H1 (cell line): ENCODE results near the gene SPRED1. TPM values are rescaled to one million over a fixed set of nuclear protein-coding genes. Genes with fewer than 3 reads are reported as not detected.

Experiments
- CTCF ChIA-PET: fragments of 300-600 bp; sonication (Branson Sonifier 250); formaldehyde crosslinking; loops from one replicate; lab custom pipeline; 2021; ENCODE audit not compliant: partially characterized antibody; lab: Charles Lee
- POLR2A ChIA-PET: fragments of 300-600 bp; sonication (Branson Sonifier 250); formaldehyde crosslinking; loops from one replicate; lab custom pipeline; 2021; ENCODE audit warnings: inconsistent platforms; ENCODE audit not compliant: partially characterized antibody; lab: Charles Lee
- DNase-seq, 2 experiments: peaks; one replicate each; pipeline versions ENCODE4 v3.0.0 to v3.0.0-alpha.2; 2010 to 2022; ENCODE audit warnings: low spot score in 2 of 2, low read depth in 1 of 2, mixed read lengths in 1 of 2
- FAIRE-seq: peaks from 2 replicates; lab custom pipeline; 2011; peaks lifted over from hg19 to GRCh38; lab: Jason Lieb, UNC
- H2AFZ ChIP-seq: 2 replicates; pipeline ENCODE4 v1.8.1; 2012; ENCODE audit warnings: low read length, inconsistent platforms
- H2AK5ac ChIP-seq: 2 replicates; pipeline ENCODE4 v1.6.1; 2013; ENCODE audit warnings: low read depth, low read length
- H2BK120ac ChIP-seq: replicated peaks from 2 replicates; pipeline ENCODE3; 2013; ENCODE audit warnings: low read depth, low read length, inconsistent platforms
- H2BK12ac ChIP-seq: 2 replicates; pipeline ENCODE4 v1.6.1; 2013; ENCODE audit warnings: low read depth, low read length
- H2BK15ac ChIP-seq: 2 replicates; pipeline ENCODE4 v1.6.1; 2013; ENCODE audit warnings: low read length
- H2BK20ac ChIP-seq: 2 replicates; pipeline ENCODE4 v1.6.1; 2013; ENCODE audit warnings: low read length
- H2BK5ac ChIP-seq: 2 replicates; pipeline ENCODE4 v1.6.1; 2013; ENCODE audit warnings: low read depth, low read length
- H3K14ac ChIP-seq: 2 replicates; pipeline ENCODE4 v1.6.1; 2013; ENCODE audit warnings: inconsistent platforms; ENCODE audit not compliant: insufficient read length
- H3K18ac ChIP-seq: 2 replicates; pipeline ENCODE4 v1.6.1; 2013; ENCODE audit warnings: low read length; ENCODE audit errors: extremely low read depth
- H3K23ac ChIP-seq: 2 replicates; pipeline ENCODE4 v1.6.1; 2013; ENCODE audit warnings: inconsistent platforms; ENCODE audit not compliant: insufficient read length
- H3K23me2 ChIP-seq: 2 replicates; pipeline ENCODE4 v1.6.1; 2013; ENCODE audit warnings: low read depth, low read length
- H3K27ac ChIP-seq: 2 replicates; pipeline ENCODE4 v1.6.1; 2011; ENCODE audit warnings: low read depth, low read length, inconsistent platforms
- H3K27me3 ChIP-seq, 4 experiments: replicated peaks in 1 of 4; 1 replicate in 1 of 4; 2 replicates in 3 of 4; pipeline versions ENCODE4 v1.6.1 to v1.8.1; 2011 to 2013; ENCODE audit warnings: low read length in 3 of 4, mild to moderate bottlenecking in 3 of 4, inconsistent platforms in 2 of 4, mixed read lengths in 2 of 4, moderate library complexity in 1 of 4; ENCODE audit not compliant: control insufficient read depth in 3 of 4, insufficient read depth in 3 of 4; ENCODE audit errors: extremely low read depth in 1 of 4
- H3K36me3 ChIP-seq, 4 experiments: 2 replicates each; pipeline versions ENCODE4 v1.6.1 to v1.8.1; 2011 to 2013; ENCODE audit warnings: mild to moderate bottlenecking in 4 of 4, low read length in 3 of 4, moderate library complexity in 2 of 4, control low read depth in 1 of 4, inconsistent platforms in 1 of 4; ENCODE audit not compliant: insufficient read depth in 4 of 4, control insufficient read depth in 2 of 4
- H3K4ac ChIP-seq: replicated peaks from 2 replicates; pipeline ENCODE3; 2013; ENCODE audit warnings: low read length, low read depth, mixed read lengths, inconsistent platforms; ENCODE audit not compliant: insufficient read length
- H3K4me1 ChIP-seq, 4 experiments: replicated peaks in 1 of 4; 1 replicate in 1 of 4; 2 replicates in 3 of 4; pipeline versions ENCODE4 v1.6.1 to v1.8.1; 2011 to 2013; ENCODE audit warnings: low read length in 3 of 4, inconsistent platforms in 2 of 4, mixed read lengths in 1 of 4; ENCODE audit not compliant: insufficient read depth in 4 of 4, control insufficient read depth in 3 of 4
- H3K4me2 ChIP-seq, 2 experiments: 2 replicates each; pipeline versions ENCODE4 v1.6.1 to v1.8.1; 2011 to 2013; ENCODE audit warnings: low read depth in 2 of 2, low read length in 2 of 2, control low read depth in 1 of 2, inconsistent platforms in 1 of 2, mild to moderate bottlenecking in 1 of 2; ENCODE audit not compliant: insufficient read depth in 1 of 2
- H3K4me3 ChIP-seq, 4 experiments: fragments of 200-600, 300-600 bp in 1 of 4; sonication (generic), shearing (Covaris generic), sonication (Bioruptor Twin) in 1 of 4; 2 replicates each; pipeline versions ENCODE4 v1.5.1 to v1.8.1; 2011 to 2016; ENCODE audit warnings: low read length in 4 of 4, low read depth in 3 of 4, control low read depth in 2 of 4, inconsistent platforms in 2 of 4, mild to moderate bottlenecking in 2 of 4, mixed read lengths in 1 of 4, moderate library complexity in 1 of 4; ENCODE audit not compliant: insufficient read depth in 2 of 4; ENCODE audit errors: extremely low read depth in 1 of 4
- H3K56ac ChIP-seq: replicated peaks from 2 replicates; pipeline ENCODE3; 2013; ENCODE audit warnings: low read depth, mild to moderate bottlenecking, mixed read lengths, low read length, inconsistent platforms; ENCODE audit not compliant: insufficient read length
- H3K79me1 ChIP-seq: 2 replicates; pipeline ENCODE4 v1.6.1; 2013; ENCODE audit warnings: low read depth, low read length, control low read depth
- H3K79me2 ChIP-seq, 2 experiments: 2 replicates each; pipeline versions ENCODE4 v1.6.1 to v1.8.1; 2012 to 2013; ENCODE audit warnings: low read length in 2 of 2, mild to moderate bottlenecking in 2 of 2, inconsistent platforms in 1 of 2; ENCODE audit not compliant: insufficient read depth in 2 of 2, control insufficient read depth in 1 of 2
- H3K9ac ChIP-seq, 4 experiments: replicated peaks in 1 of 4; 1 replicate in 1 of 4; 2 replicates in 3 of 4; pipeline versions ENCODE4 v1.6.1 to v1.8.1; 2011 to 2013; ENCODE audit warnings: low read depth in 3 of 4, low read length in 3 of 4, control low read depth in 2 of 4, mild to moderate bottlenecking in 2 of 4, moderate library complexity in 2 of 4, inconsistent platforms in 1 of 4; ENCODE audit errors: extremely low read depth in 1 of 4
- H3K9me3 ChIP-seq, 2 experiments: 2 replicates each; pipeline versions ENCODE4 v1.6.1 to v1.8.1; 2012 to 2013; ENCODE audit warnings: mild to moderate bottlenecking in 2 of 2, moderate library complexity in 2 of 2, control low read depth in 1 of 2, inconsistent platforms in 1 of 2, low read depth in 1 of 2, low read length in 1 of 2, mixed read lengths in 1 of 2; ENCODE audit not compliant: insufficient read depth in 2 of 2
- H4K20me1 ChIP-seq, 2 experiments: replicated peaks in 1 of 2; 2 replicates each; pipeline versions ENCODE3 to v1.8.1; 2011 to 2013; ENCODE audit warnings: inconsistent platforms in 2 of 2, low read length in 2 of 2, mild to moderate bottlenecking in 1 of 2; ENCODE audit not compliant: insufficient read depth in 2 of 2, control insufficient read depth in 1 of 2
- H4K5ac ChIP-seq: 2 replicates; pipeline ENCODE4 v1.6.1; 2013; ENCODE audit warnings: low read length, low read depth, mixed read lengths, inconsistent platforms; ENCODE audit not compliant: insufficient read length
- H4K8ac ChIP-seq: 2 replicates; pipeline ENCODE4 v1.8.0; 2013; ENCODE audit warnings: mild to moderate bottlenecking, moderate library complexity, low read length, inconsistent platforms; ENCODE audit not compliant: insufficient read depth; ENCODE audit errors: extremely low read depth
- H4K91ac ChIP-seq: replicated peaks from 2 replicates; pipeline ENCODE3; 2013; ENCODE audit warnings: low read length, mixed read lengths, inconsistent platforms; ENCODE audit not compliant: insufficient read length
- RBBP5 ChIP-seq: IDR thresholded peaks from 2 replicates; pipeline ENCODE4 v1.7.1; 2012; ENCODE audit warnings: low read depth, mild to moderate bottlenecking, inconsistent platforms, low read length, moderate library complexity, borderline replicate concordance
- SP2 ChIP-seq: IDR thresholded peaks from 2 replicates; pipeline ENCODE4 v1.6.1; 2012; ENCODE audit warnings: mild to moderate bottlenecking, low read length, inconsistent platforms
- SRF ChIP-seq: IDR thresholded peaks from 2 replicates; pipeline ENCODE4 v1.6.1; 2011; ENCODE audit warnings: mild to moderate bottlenecking, low read depth, low read length, moderate library complexity
- WGBS, 2 experiments: shearing (Covaris generic) in 1 of 2; methylation state at CpG; one replicate each; pipeline versions ENCODE4 v1.1.6 to v1.1.7; 2013 to 2015; ENCODE audit warnings: low lambda C conversion rate in 2 of 2, mixed read lengths in 2 of 2, inconsistent platforms in 1 of 2, low coverage in 1 of 2, missing lambda C conversion rate in 1 of 2; ENCODE audit not compliant: insufficient replicate concordance in 2 of 2, insufficient coverage in 1 of 2, insufficient read length in 1 of 2; ENCODE audit errors: extremely low coverage in 1 of 2, missing lambda C conversion rate in 1 of 2; 5-methylcytosine and 5-hydroxymethylcytosine counted together
- polyA plus RNA-seq, 7 experiments: library from polyadenylated mRNA; depleted of rRNA in 3 of 7; stranded (reverse) in 5 of 7; unstranded in 2 of 7; fragments of >200 nt in 5 of 7; fragments of 200-250 nt in 2 of 7; gene quantifications; 1 replicate in 5 of 7; 2 replicates in 1 of 7; 4 replicates in 1 of 7; pipeline versions ENCODE4 v1.2.1 to v1.2.3, GENCODE V29; 2011 to 2013; ENCODE audit warnings: missing spikeins in 2 of 7, mixed read lengths in 2 of 7
- total RNA-seq: library from RNA; stranded (reverse); fragmentation: NEBNext Ultra II Directional; extraction: Animal tissue kit (Norgen Biotek cat#: 25700); gene quantifications from 2 replicates; pipeline ENCODE4 v1.2.1, GENCODE V29; 2021

The SPRED1 gene
- total and polyA plus RNA-seq, 2 of the 8 experiments (the other 6 are each of a cell fraction or from before 2014, with no cell fraction given), result 5.5 to 30.3 TPM

- Histone ChIP-seq H2AFZ (no peak overlapping the region), H2BK15ac (no peak overlapping the region), H4K20me1 (peaks cover 0 to 1% of the 10 kb centered on the region in 2 experiments), H4K91ac (no peak overlapping the region), H3K23me2 (no peaks in the 10 kb centered on the region), H3K4me1 (no peaks in the 10 kb centered on the region), H2BK120ac (no peak overlapping the region), H3K9ac (no peak overlapping the region), H2AK5ac (no peak overlapping the region), H3K4me3 (no peak overlapping the region), H3K56ac (no peak overlapping the region), H2BK5ac (no peak overlapping the region), H4K5ac (no peak overlapping the region), H3K27ac (no peak overlapping the region), H3K79me1 (no peaks in the 10 kb centered on the region), H3K9me3 (no peaks in the 10 kb centered on the region), H4K8ac (no peak overlapping the region), H2BK20ac (no peak overlapping the region), H3K23ac (no peak overlapping the region), H3K18ac (no peak overlapping the region), H3K4ac (no peak overlapping the region), H3K36me3 (peaks cover 0 to 4% (median 2%) of the 10 kb centered on the region in 4 experiments; a peak in 5 of 8 replicates), H3K27me3 (no peaks in the 10 kb centered on the region), H2BK12ac (no peak overlapping the region), H3K14ac (no peak overlapping the region), H3K4me2 (no peak overlapping the region), H3K79me2 (0 out of 4 replicates have a peak, but pooled peaks cover 0 to 14% of the 10 kb centered on the region in 2 experiments)
- ChIA-PET CTCF (interaction anchor here (1.0 to 1.3 kb wide), 2 partner anchors 14 to 100 kb away, joined by 3 read pairs; no protein-coding TSS in a partner anchor), POLR2A (interaction anchor here (1.5 kb wide), 1 partner anchor 93 kb away, joined by 4 read pairs; no protein-coding TSS in a partner anchor)
- FAIRE-seq (no peak), DNase-seq (no peak)
- TF ChIP-seq RBBP5, result no peak
- TF ChIP-seq SRF, result no peak
- TF ChIP-seq SP2, result no peak
- WGBS, 2 experiments, result 94% methylated on average over 2 of the region's 2 CpGs; no CpG with 5 or more reads in 1 of the 2 experiments
Observed at GRCh38 chr15:38344351-38344750, 91.7 kb downstream of the SPRED1 start.
